K562 (cell line): ENCODE results near the gene LRRC71. TPM values are rescaled to one million over a fixed set of nuclear protein-coding genes. Genes with fewer than 3 reads are reported as not detected.

Experiments
- ARHGAP35 ChIP-seq: fragments of 450-650 bp; IDR thresholded peaks from 2 replicates; pipeline ENCODE4 v1.6.1; 2018; ENCODE audit not compliant: partially characterized antibody
- ATF3 ChIP-seq, 2 experiments: fragments of 450-650 bp in 1 of 2; sonication (generic) in 1 of 2; formaldehyde crosslinking in 1 of 2; IDR thresholded peaks in 1 of 2; conservative IDR thresholded peaks in 1 of 2; 2 replicates each; pipeline versions ENCODE4 v1.6.1 to v1.8.1; 2016 to 2023; ENCODE audit warnings: mild to moderate bottlenecking in 2 of 2, moderate library complexity in 2 of 2, inconsistent platforms in 1 of 2, missing genetic modification reagents in 1 of 2
- BRD9 ChIP-seq: fragments of 450-650 bp; IDR thresholded peaks from 2 replicates; pipeline ENCODE4 v1.6.1; 2018; ENCODE audit warnings: low read depth; ENCODE audit not compliant: partially characterized antibody
- CHCHD3 ChIP-seq: fragments of 250-450 bp; sonication (Bioruptor Pico); IDR thresholded peaks from 2 replicates; pipeline ENCODE4 v2.1.2; 2022; ENCODE audit warnings: mild to moderate bottlenecking
- HLTF ChIP-seq: fragments of 450-650 bp; IDR thresholded peaks from 2 replicates; pipeline ENCODE4 v1.6.1; 2016
- HMBOX1 ChIP-seq: sonication (generic); IDR thresholded peaks from 2 replicates; pipeline ENCODE4 v1.6.1; 2016
- MCM2 ChIP-seq: fragments of 450-650 bp; IDR thresholded peaks from 2 replicates; pipeline ENCODE4 v1.6.1; 2017; ENCODE audit warnings: low read depth, mild to moderate bottlenecking
- MIER1 ChIP-seq: fragments of 450-650 bp; IDR thresholded peaks from 2 replicates; pipeline ENCODE4 v1.6.1; 2016; ENCODE audit warnings: antibody characterized with exemption, mild to moderate bottlenecking, low read depth
- NFYB ChIP-seq: IDR thresholded peaks from 2 replicates; pipeline ENCODE4 v1.6.1; 2011; ENCODE audit warnings: mild to moderate bottlenecking, moderate library complexity; ENCODE audit not compliant: insufficient read length; ENCODE audit errors: extremely low read depth
- NR2C2 ChIP-seq, 2 experiments: fragments of 200-800 bp in 1 of 2; sonication (Bioruptor generic) in 1 of 2; sonication (generic) in 1 of 2; formaldehyde crosslinking in 1 of 2; IDR thresholded peaks; 2 replicates each; pipeline versions ENCODE4 v1.6.1 to v1.8.0; 2016 to 2022; ENCODE audit warnings: mild to moderate bottlenecking in 1 of 2, missing compliant biosample characterization in 1 of 2, missing genetic modification characterization in 1 of 2, missing genetic modification reagents in 1 of 2
- PML ChIP-seq: IDR thresholded peaks from 2 replicates; pipeline ENCODE4 v1.6.1; 2012; ENCODE audit warnings: low read length, inconsistent platforms
- POLR2AphosphoS2 ChIP-seq: IDR thresholded peaks from 2 replicates; pipeline ENCODE4 v1.6.1; 2012; ENCODE audit warnings: low read length, improper control_type of control experiment
- POLR2B ChIP-seq: fragments of 450-650 bp; IDR thresholded peaks from 2 replicates; pipeline ENCODE4 v1.6.1; 2018; ENCODE audit warnings: low read depth; ENCODE audit not compliant: partially characterized antibody
- PYGO2 ChIP-seq: fragments of 450-650 bp; IDR thresholded peaks from 2 replicates; pipeline ENCODE4 v1.6.1; 2016; ENCODE audit warnings: mild to moderate bottlenecking, missing genetic modification characterization, moderate library complexity, missing compliant biosample characterization
- SFPQ ChIP-seq: fragments of 200-400 bp; formaldehyde crosslinking; IDR thresholded peaks from 2 replicates; pipeline ENCODE4 v1.6.1; 2017; ENCODE audit warnings: mild to moderate bottlenecking, low read depth, low read length, moderate library complexity
- SMC3 ChIP-seq: conservative IDR thresholded peaks from 2 replicates; pipeline ENCODE4 v1.6.1; 2011; ENCODE audit warnings: low read depth, low read length, improper control_type of control experiment; ENCODE audit not compliant: insufficient read depth
- STAG1 ChIP-seq: sonication (generic); formaldehyde crosslinking; IDR thresholded peaks from 2 replicates; pipeline ENCODE4 v1.5.0; 2020; ENCODE audit warnings: missing genetic modification reagents, borderline replicate concordance
- TOE1 ChIP-seq, 2 experiments: fragments of 450-650 bp in 1 of 2; sonication (generic) in 1 of 2; formaldehyde crosslinking in 1 of 2; IDR thresholded peaks; 2 replicates each; pipeline versions ENCODE4 v1.7.1 to v1.8.0; 2016 to 2022; ENCODE audit warnings: borderline replicate concordance in 2 of 2, mild to moderate bottlenecking in 2 of 2, antibody characterized with exemption in 1 of 2, inconsistent platforms in 1 of 2, low read depth in 1 of 2, missing genetic modification reagents in 1 of 2, moderate library complexity in 1 of 2
- YY1 ChIP-seq, 3 experiments: IDR thresholded peaks; 2 replicates each; pipeline ENCODE4 v1.6.1; 2011; ENCODE audit warnings: low read length in 2 of 3, mild to moderate bottlenecking in 2 of 3, moderate library complexity in 2 of 3, borderline replicate concordance in 1 of 3, control low read depth in 1 of 3, low read depth in 1 of 3; ENCODE audit not compliant: insufficient read depth in 3 of 3, insufficient replicate concordance in 2 of 3, control insufficient read depth in 1 of 3, insufficient read length in 1 of 3; ENCODE audit errors: extremely low read depth in 1 of 3
- ZEB2 ChIP-seq: fragments of 450-650 bp; IDR thresholded peaks from 2 replicates; pipeline ENCODE4 v1.6.1; 2016
- ZNF224 ChIP-seq: sonication (generic); formaldehyde crosslinking; IDR thresholded peaks from 2 replicates; pipeline ENCODE4 v1.8.0; 2022; ENCODE audit warnings: mild to moderate bottlenecking, missing genetic modification reagents
- ZNF324 ChIP-seq: fragments of 250-450 bp; sonication (Bioruptor Pico); IDR thresholded peaks from 2 replicates; pipeline ENCODE4 v1.4.0; 2020; ENCODE audit warnings: mild to moderate bottlenecking
- ZNF445 ChIP-seq: fragments of 250-450 bp; sonication (Bioruptor Pico); IDR thresholded peaks from 2 replicates; pipeline ENCODE4 v1.4.0; 2020; ENCODE audit warnings: low read depth, mild to moderate bottlenecking, moderate library complexity
- polyA plus RNA-seq, 8 experiments: library from polyadenylated mRNA; depleted of rRNA in 4 of 8; stranded (reverse) in 5 of 8; unstranded in 3 of 8; fragments of >200 nt; fragmentation: Nextera tagmentation in 2 of 8; fragmentation: Illumina TruSeq in 1 of 8; extraction: Ambion mirVana in 2 of 8; extraction: Trizol in 1 of 8; gene quantifications; 2 replicates each; pipeline versions ENCODE4 v1.2.1 to v1.2.3, GENCODE V29; 2011 to 2014; ENCODE audit warnings: inconsistent platforms in 1 of 8, missing spikeins in 1 of 8
- total RNA-seq, 7 experiments: library from RNA; depleted of rRNA in 6 of 7; stranded (reverse); fragments of >200 nt in 6 of 7; fragmentation: Illumina TruSeq in 2 of 7; extraction: Trizol in 2 of 7; gene quantifications; 2 replicates each; pipeline versions ENCODE4 v1.2.1 to v1.2.3, GENCODE V29; 2011 to 2021; ENCODE audit warnings: low replicate concordance in 1 of 7

LRRC71 gene
- total and polyA plus RNA-seq, 9 of the 15 experiments (the other 6 are each of a cell fraction or from before 2014, with no cell fraction given), result 0.06 to 1.2 (median 0.51) TPM; not detected in 1

GRCh38 chr1:156920233-156921052 lies at the start of gene LRRC71 (continued):
- TF ChIP-seq SFPQ, result no peak
- TF ChIP-seq MIER1, result no peak
- no peak for TF ChIP-seq PML
- no peak for TF ChIP-seq ZNF445 (CRISPR knock-in tag)
- no peak for TF ChIP-seq ZNF324 (CRISPR knock-in tag)
- peak; percentile 43; the same call in 1 of the 2 replicates for TF ChIP-seq TOE1 (IDR thresholded peaks at IDR 0.05; ENCODE audit: borderline replicate concordance)
- TF ChIP-seq TOE1 (CRISPR knock-in tag; IDR thresholded peaks at IDR 0.05; ENCODE audit: borderline replicate concordance, low read depth), result no peak
- no peak for TF ChIP-seq HLTF
- no peak for TF ChIP-seq ZEB2
- TF ChIP-seq STAG1, result peak; percentile 82
- no peak for TF ChIP-seq CHCHD3 (CRISPR knock-in tag)
- peak; percentile 92 for TF ChIP-seq SMC3
- TF ChIP-seq PYGO2, result no peak
- no peak for TF ChIP-seq ATF3 (IDR thresholded peaks at IDR 0.05)
- peak; percentile 63; the same call in 1 of the 2 replicates for TF ChIP-seq ATF3 (CRISPR knock-in tag; conservative IDR thresholded peaks at IDR 0.05)
- peak in 2 of 3 experiments; percentile 9 to 49 for TF ChIP-seq YY1 (IDR thresholded peaks at IDR 0.05; ENCODE audit: borderline replicate concordance in 1 of 3, control insufficient read depth in 1 of 3, extremely low read depth in 1 of 3, insufficient read depth in 3 of 3, insufficient read length in 1 of 3, insufficient replicate concordance in 2 of 3, low read depth in 1 of 3, low read length in 2 of 3)
- no peak for TF ChIP-seq ZNF224 (CRISPR knock-in tag)
- no peak for TF ChIP-seq POLR2AphosphoS2
- no peak for TF ChIP-seq NFYB
- TF ChIP-seq NR2C2 (CRISPR knock-in tag; IDR thresholded peaks at IDR 0.05), result no peak
- no peak for TF ChIP-seq NR2C2 (tag; IDR thresholded peaks at IDR 0.05)
- no peak for TF ChIP-seq MCM2
- no peak for TF ChIP-seq ARHGAP35
- no peak for TF ChIP-seq BRD9
- no peak for TF ChIP-seq HMBOX1
- no peak for TF ChIP-seq POLR2B
